Measurements from ENCODE around the gene HSD17B13.
A peak's percentile ranks its signal among the peaks of the same experiment; 100 is the strongest.
"Not testable (repeated sequence)": the region's sequence is repeated elsewhere in the genome, so short reads cannot be mapped to it uniquely, and the experiment has no call there.

Gene HSD17B13

GRCh38 chr4:87322754-87323153, at the start of gene HSD17B13:
HSD17B13 (minus strand) TSS chr4:87322882; CDS start chr4:87322841, 41 bp downstream.
- DNase-seq, result no peak

GRCh38 chr4:87370068-87370467, 47.4 kb upstream of the HSD17B13 start:
- DNase-seq, result no peak

- no peak for DNase-seq
Observed at GRCh38 chr4:87366521-87367162, 44.0 kb upstream of the HSD17B13 start.

GRCh38 chr4:87365348-87365747, 42.7 kb upstream of the HSD17B13 start:
- DNase-seq, result no peak

GRCh38 chr4:87363552-87363951, 40.9 kb upstream of the HSD17B13 start:
- no peak for DNase-seq

- DNase-seq, result no peak
Observed at GRCh38 chr4:87360338-87360935, 37.8 kb upstream of the HSD17B13 start.

GRCh38 chr4:87359258-87359657, 36.6 kb upstream of the HSD17B13 start:
- no peak for DNase-seq

- DNase-seq, result no peak
Observed at GRCh38 chr4:87356832-87357526, 34.3 kb upstream of the HSD17B13 start.

- no peak for DNase-seq
Observed at GRCh38 chr4:87354168-87355102, 31.8 kb upstream of the HSD17B13 start.

- DNase-seq, result peak in 9 of 56 donors; percentile 0 to 30 (median 2)
Observed at GRCh38 chr4:87353592-87353991, 30.9 kb upstream of the HSD17B13 start.

GRCh38 chr4:87345139-87345538, 22.5 kb upstream of the HSD17B13 start:
- DNase-seq, result no peak

- no peak for DNase-seq
Observed at GRCh38 chr4:87342872-87343271, 20.2 kb upstream of the HSD17B13 start.

- not testable (repeated sequence) for DNase-seq
Observed at GRCh38 chr4:87341954-87342635, 19.4 kb upstream of the HSD17B13 start.

GRCh38 chr4:87339440-87339839, 16.8 kb upstream of the HSD17B13 start:
- DNase-seq, result no peak

GRCh38 chr4:87337361-87337760, 14.7 kb upstream of the HSD17B13 start:
- no peak for DNase-seq

GRCh38 chr4:87333267-87333666, 10.6 kb upstream of the HSD17B13 start:
- no peak for DNase-seq

- DNase-seq, result no peak
Observed at GRCh38 chr4:87330761-87331160, 8.1 kb upstream of the HSD17B13 start.

GRCh38 chr4:87327136-87327535, 4.5 kb upstream of the HSD17B13 start:
- no peak for DNase-seq

- DNase-seq, result no peak
Observed at GRCh38 chr4:87326460-87326859, 3.8 kb upstream of the HSD17B13 start.

GRCh38 chr4:87321888-87322287, 794 bp downstream of the HSD17B13 start:
- no peak for DNase-seq

GRCh38 chr4:87317527-87317926, 5.2 kb downstream of the HSD17B13 start:
- DNase-seq, result no peak
